GM10248 (cell line): ENCODE measurements around the gene PNKD.

Source experiments
- CTCF ChIA-PET: fragments of 300-600 bp; sonication (Branson Sonifier 250); formaldehyde crosslinking; extraction: SDS; loops from one replicate; lab custom pipeline; 2021; ENCODE audit warnings: antibody characterized with exemption; lab: Yijun Ruan, JAX
- POLR2A ChIA-PET: fragments of 350-650 bp; sonication (Branson Sonifier 250); formaldehyde crosslinking; extraction: SDS; loops from one replicate; lab custom pipeline; 2020; ENCODE audit warnings: antibody characterized with exemption; lab: Yijun Ruan, JAX
- DNase-seq: peaks from one replicate; pipeline ENCODE4 v3.0.0; 2012; ENCODE audit errors: extremely low spot score
- CTCF ChIP-seq: IDR thresholded peaks from 2 replicates; pipeline ENCODE4 v1.5.1; 2012; ENCODE audit warnings: mild to moderate bottlenecking, low read depth; ENCODE audit errors: extremely low read depth, missing control alignments, control extremely low read depth

Gene PNKD

GRCh38 chr2:218273908-218274249 lies 3.6 kb downstream of the PNKD start:
- CTCF ChIA-PET = interaction anchor here (1.0 to 6.9 kb wide), 16 partner anchors 11 to 574 kb away, joined by 3 to 115 read pairs (median 8); partner anchors contain the start of genes CATIP, GPBAR1 and TMBIM1
- TF ChIP-seq CTCF = no peak
- no peak for DNase-seq
- POLR2A ChIA-PET = no interaction called here

GRCh38 chr2:218274586-218274985 lies 4.3 kb downstream of the PNKD start:
- TF ChIP-seq CTCF = no peak
- CTCF ChIA-PET = interaction anchor here (1.1 to 6.9 kb wide), 11 partner anchors 12 to 573 kb away, joined by 3 to 64 read pairs (median 17); partner anchors contain the start of genes CATIP and TMBIM1
- POLR2A ChIA-PET = interaction anchor here (1.2 kb wide), 1 partner anchor 12 kb away, joined by 4 read pairs; no protein-coding TSS in a partner anchor
- no peak for DNase-seq

- POLR2A ChIA-PET = interaction anchor here (1.2 kb wide), 1 partner anchor 11 kb away, joined by 4 read pairs; no protein-coding TSS in a partner anchor
- DNase-seq = no peak
- no peak for TF ChIP-seq CTCF
- CTCF ChIA-PET = interaction anchor here (1.1 to 6.9 kb wide), 11 partner anchors 11 to 573 kb away, joined by 3 to 64 read pairs (median 9); partner anchors contain the start of genes CATIP and TMBIM1
Observed at GRCh38 chr2:218275371-218276072, 5.2 kb downstream of the PNKD start.

GRCh38 chr2:218276986-218277755 lies 6.9 kb downstream of the PNKD start:
- CTCF ChIA-PET = interaction anchor here (1.3 to 5.5 kb wide), 5 partner anchors 9 to 571 kb away, joined by 3 to 34 read pairs (median 17); partner anchors contain the start of gene TMBIM1
- TF ChIP-seq CTCF = no peak
- POLR2A ChIA-PET = interaction anchor here (0.6 kb wide), 1 partner anchor 10 kb away, joined by 4 read pairs; no protein-coding TSS in a partner anchor
- no peak for DNase-seq

GRCh38 chr2:218277921-218278320 lies 7.6 kb downstream of the PNKD start:
- no peak for DNase-seq
- no peak for TF ChIP-seq CTCF
- ChIA-PET POLR2A (no interaction called here), CTCF (no interaction called here)
